K562 (cell line): ENCODE results near the gene OPHN1. TPM values are rescaled to one million over a fixed set of nuclear protein-coding genes. Genes with fewer than 3 reads are reported as not detected.

Source experiments
- ATAC-seq: fragments of 200-7000 bp; cut with Tn5 transposase; 3 replicates; pipeline ENCODE4 v1.9.1; 2020; ENCODE audit warnings: moderate library complexity
- BruUV-seq: library from RNA; stranded (reverse); fragments of 400-500 nt; replicated peaks from 2 replicates; lab custom pipeline; 2021; lab: Mats Ljungman, UMichigan
- CTCF ChIA-PET: fragments of 300-600 bp; formaldehyde crosslinking; extraction: SDS; loops from one replicate; lab custom pipeline; 2021; ENCODE audit warnings: low intra/inter-chr PET ratio; lab: Yijun Ruan, JAX
- POLR2A ChIA-PET: fragments of 300-600, 350-650 bp; sonication (Branson Sonifier 250); formaldehyde crosslinking; extraction: SDS; loops from one replicate; lab custom pipeline; 2021; ENCODE audit warnings: antibody characterized with exemption, inconsistent platforms; lab: Yijun Ruan, JAX
- DNase-seq, 4 experiments: peaks; one replicate each; pipeline versions ENCODE4 v3.0.0 to v3.0.0-alpha.2; 2011 to 2018; ENCODE audit warnings: low spot score in 3 of 4, mixed read lengths in 3 of 4; ENCODE audit errors: extremely low read depth in 1 of 4
- FAIRE-seq: peaks from 2 replicates; lab custom pipeline; 2011; peaks lifted over from hg19 to GRCh38; lab: Jason Lieb, UNC
- H2AFZ ChIP-seq: 2 replicates; pipeline ENCODE4 v1.6.0; 2011; ENCODE audit warnings: low read depth, low read length, control low read depth, inconsistent platforms
- H3K27ac ChIP-seq: fragments of 200-600 bp; 3 replicates; pipeline ENCODE4 v1.8.0; 2011; ENCODE audit warnings: low read depth, mild to moderate bottlenecking, control low read depth, inconsistent platforms, low read length, moderate library complexity, mixed read lengths; ENCODE audit errors: extremely low read depth
- H3K27me3 ChIP-seq, 2 experiments: fragments of 300-600 bp in 1 of 2; 2 replicates in 1 of 2; 3 replicates in 1 of 2; pipeline versions ENCODE4 v1.6.0 to v1.8.0; 2011; ENCODE audit warnings: inconsistent platforms in 2 of 2, low read length in 2 of 2, mild to moderate bottlenecking in 1 of 2, mixed read lengths in 1 of 2, moderate library complexity in 1 of 2; ENCODE audit not compliant: control insufficient read depth in 2 of 2, insufficient read depth in 2 of 2
- H3K36me3 ChIP-seq: fragments of 300-600 bp; 3 replicates; pipeline ENCODE4 v1.8.0; 2011; ENCODE audit warnings: mild to moderate bottlenecking, low read length, inconsistent platforms; ENCODE audit not compliant: control insufficient read depth, insufficient read depth
- H3K4me1 ChIP-seq, 2 experiments: fragments of 200-600 bp in 1 of 2; replicated peaks in 1 of 2; 2 replicates in 1 of 2; 3 replicates in 1 of 2; pipeline versions ENCODE4 v1.5.1 to v1.8.0; 2011; ENCODE audit warnings: inconsistent platforms in 2 of 2, low read length in 2 of 2, mild to moderate bottlenecking in 1 of 2, mixed read lengths in 1 of 2, moderate library complexity in 1 of 2; ENCODE audit not compliant: control insufficient read depth in 2 of 2, insufficient read depth in 2 of 2
- H3K4me2 ChIP-seq: 2 replicates; pipeline ENCODE4 v1.6.1; 2011; ENCODE audit warnings: low read length, control low read depth, inconsistent platforms, mixed read lengths; ENCODE audit not compliant: insufficient read depth
- H3K4me3 ChIP-seq: fragments of 200-600 bp; sonication (generic), shearing (Covaris generic); 2 replicates; pipeline ENCODE4 v1.5.1; 2016; ENCODE audit warnings: control low read depth, inconsistent platforms
- H3K79me2 ChIP-seq: fragments of 200-600 bp; 3 replicates; pipeline ENCODE4 v1.8.0; 2011; ENCODE audit warnings: low read length, inconsistent platforms; ENCODE audit not compliant: control insufficient read depth, insufficient read depth
- H3K9ac ChIP-seq, 2 experiments: 2 replicates each; pipeline versions ENCODE4 v1.6.0 to v1.6.1; 2011; ENCODE audit warnings: low read depth in 2 of 2, low read length in 2 of 2, control low read depth in 1 of 2, inconsistent platforms in 1 of 2, mild to moderate bottlenecking in 1 of 2, mixed read lengths in 1 of 2; ENCODE audit not compliant: insufficient read depth in 1 of 2
- H3K9me1 ChIP-seq: one replicate; pipeline ENCODE4 v1.6.0; 2011; ENCODE audit warnings: inconsistent platforms, mild to moderate bottlenecking, low read length, moderate library complexity; ENCODE audit not compliant: control insufficient read depth, insufficient read depth
- H3K9me3 ChIP-seq: replicated peaks from 2 replicates; pipeline ENCODE4 v1.5.1; 2011; ENCODE audit warnings: low read depth, low read length, inconsistent platforms; ENCODE audit not compliant: control insufficient read depth, insufficient read depth
- H4K20me1 ChIP-seq: replicated peaks from 2 replicates; pipeline ENCODE4 v1.6.1; 2011; ENCODE audit warnings: low read length, inconsistent platforms, mixed read lengths; ENCODE audit not compliant: control insufficient read depth, insufficient read depth
- BCLAF1 ChIP-seq, 2 experiments: fragments of 450-650 bp in 1 of 2; IDR thresholded peaks; 2 replicates each; pipeline ENCODE4 v1.6.1; 2011 to 2017; ENCODE audit warnings: low read depth in 2 of 2, antibody characterized with exemption in 1 of 2, borderline replicate concordance in 1 of 2, low read length in 1 of 2, mild to moderate bottlenecking in 1 of 2, mixed read lengths in 1 of 2; ENCODE audit not compliant: control insufficient read depth in 1 of 2
- FOXA3 ChIP-seq, 2 experiments: fragments of 450-650 bp in 1 of 2; sonication (generic) in 1 of 2; formaldehyde crosslinking; IDR thresholded peaks in 1 of 2; conservative IDR thresholded peaks in 1 of 2; 2 replicates each; pipeline versions ENCODE4 v1.4.0 to v1.8.0; 2020 to 2022; ENCODE audit warnings: mild to moderate bottlenecking in 2 of 2, missing genetic modification reagents in 1 of 2
- GABPA ChIP-seq: fragments of 200-800 bp; sonication (Bioruptor generic); conservative IDR thresholded peaks from 2 replicates; pipeline ENCODE4 v1.6.1; 2016; ENCODE audit warnings: low read depth, missing genetic modification characterization, missing compliant biosample characterization
- GTF2A2 ChIP-seq: IDR thresholded peaks from 2 replicates; pipeline ENCODE4 v1.6.1; 2016; ENCODE audit warnings: mild to moderate bottlenecking, missing genetic modification characterization, missing compliant biosample characterization
- LARP7 ChIP-seq: fragments of 450-650 bp; IDR thresholded peaks from 2 replicates; pipeline ENCODE4 v1.6.1; 2016
- SIN3B ChIP-seq: fragments of 450-650 bp; IDR thresholded peaks from 2 replicates; pipeline ENCODE4 v1.6.1; 2017; ENCODE audit warnings: low read depth, mild to moderate bottlenecking, moderate library complexity
- ZMIZ1 ChIP-seq, 2 experiments: fragments of 150-350 bp in 1 of 2; IDR thresholded peaks; 2 replicates each; pipeline ENCODE4 v1.6.1; 2012 to 2016; ENCODE audit warnings: low read depth in 2 of 2, low read length in 2 of 2, mild to moderate bottlenecking in 1 of 2, moderate library complexity in 1 of 2
- WGBS: fragments of 100-300 bp; shearing (Covaris generic); methylation state at CpG from one replicate; pipeline ENCODE4 v1.1.6; 2016; ENCODE audit warnings: low coverage, mixed read lengths; ENCODE audit not compliant: insufficient coverage; ENCODE audit errors: missing lambda C conversion rate; 5-methylcytosine and 5-hydroxymethylcytosine counted together
- in situ Hi-C: fragments of 300-500 bp; cut with MboI; formaldehyde crosslinking; loops from 4 replicates; pipeline ENCODE4 v1.15.0; 2018; ENCODE audit warnings: inconsistent platforms, mixed read lengths
- intact Hi-C: fragments of 100-400 bp; cut with micrococcal nuclease; formaldehyde crosslinking; loops from 2 replicates; pipeline ENCODE4 v1.14.2; 2022
- polyA plus RNA-seq, 8 experiments: library from polyadenylated mRNA; depleted of rRNA in 4 of 8; stranded (reverse) in 5 of 8; unstranded in 3 of 8; fragments of >200 nt; fragmentation: Nextera tagmentation in 2 of 8; fragmentation: Illumina TruSeq in 1 of 8; extraction: Ambion mirVana in 2 of 8; extraction: Trizol in 1 of 8; gene quantifications; 2 replicates each; pipeline versions ENCODE4 v1.2.1 to v1.2.3, GENCODE V29; 2011 to 2014; ENCODE audit warnings: inconsistent platforms in 1 of 8, missing spikeins in 1 of 8
- total RNA-seq, 7 experiments: library from RNA; depleted of rRNA in 6 of 7; stranded (reverse); fragments of >200 nt in 6 of 7; fragmentation: Illumina TruSeq in 2 of 7; extraction: Trizol in 2 of 7; gene quantifications; 2 replicates each; pipeline versions ENCODE4 v1.2.1 to v1.2.3, GENCODE V29; 2011 to 2021; ENCODE audit warnings: low replicate concordance in 1 of 7

Gene OPHN1
- total and polyA plus RNA-seq, 9 of the 15 experiments (the other 6 are each of a cell fraction or from before 2014, with no cell fraction given): 0.28 to 1.8 (median 1.0) TPM

- no peak for DNase-seq
- no peaks in the 10 kb centered on the region for H4K20me1 ChIP-seq
- no peaks in the 10 kb centered on the region for H3K9me3 ChIP-seq
- H3K4me3 ChIP-seq: no peak overlapping the region
- no peaks in the 10 kb centered on the region for H3K4me1 ChIP-seq
- TF ChIP-seq LARP7 (no peak), ZMIZ1 (IDR thresholded peaks at IDR 0.05; ENCODE audit: low read depth in 2 of 2, low read length in 2 of 2) (no peak), FOXA3 (CRISPR knock-in tag; conservative IDR thresholded peaks at IDR 0.05 in 1 of 2, IDR thresholded peaks at IDR 0.05 in 1 of 2) (no peak), SIN3B (no peak), GABPA (tag) (no peak), BCLAF1 (IDR thresholded peaks at IDR 0.05; ENCODE audit: borderline replicate concordance in 1 of 2, control insufficient read depth in 1 of 2, low read depth in 2 of 2, low read length in 1 of 2) (no peak), GTF2A2 (tag) (no peak)
- no peak overlapping the region for H3K9ac ChIP-seq
- H3K27me3 ChIP-seq: no peaks in the 10 kb centered on the region; a peak in 1 of 5 replicates
- no peak overlapping the region for H3K4me2 ChIP-seq
- H2AFZ ChIP-seq: no peak overlapping the region
- no peaks in the 10 kb centered on the region for H3K9me1 ChIP-seq
- H3K79me2 ChIP-seq: no peaks in the 10 kb centered on the region
- CTCF ChIA-PET: no interaction called here
- ATAC-seq: no peak
- 70% methylated on average over 4 of the region's 4 CpGs for WGBS
- no peak overlapping the region for H3K27ac ChIP-seq
- BruUV-seq: no TSS peak
- H3K36me3 ChIP-seq: no peaks in the 10 kb centered on the region
- in situ Hi-C loops: no loop called here
- POLR2A ChIA-PET: no interaction called here
- no peak for FAIRE-seq
- intact Hi-C loops: no loop called here
Measured at GRCh38 chrX:68455151-68455510, 21.8 kb upstream of the OPHN1 start.
